Osteoblast (primary cell): ENCODE measurements around the gene EYS. TPM values are rescaled to one million over a fixed set of nuclear protein-coding genes. Genes with fewer than 3 reads are reported as not detected.

Experiments
- DNase-seq: peaks from one replicate; pipeline ENCODE4 v3.0.0; 2011; ENCODE audit warnings: low spot score, mixed read lengths; ENCODE audit not compliant: insufficient read length; ENCODE audit errors: missing footprints
- H2AFZ ChIP-seq: 2 replicates; pipeline ENCODE4 v1.6.0; 2011; ENCODE audit warnings: mild to moderate bottlenecking, low read length
- H3K27ac ChIP-seq: 2 replicates; pipeline ENCODE4 v1.5.1; 2011; ENCODE audit warnings: mild to moderate bottlenecking, low read depth, low read length, moderate library complexity
- H3K27me3 ChIP-seq: 2 replicates; pipeline ENCODE4 v1.6.0; 2012; ENCODE audit warnings: mild to moderate bottlenecking, control low read depth, inconsistent platforms, low read length, moderate library complexity; ENCODE audit not compliant: insufficient read depth
- H3K36me3 ChIP-seq: 2 replicates; pipeline ENCODE4 v1.5.1; 2011; ENCODE audit warnings: mild to moderate bottlenecking, low read length, control low read depth, moderate library complexity; ENCODE audit not compliant: insufficient read depth
- H3K4me1 ChIP-seq: 2 replicates; pipeline ENCODE4 v1.5.1; 2011; ENCODE audit warnings: mild to moderate bottlenecking, low read length, control low read depth, moderate library complexity; ENCODE audit not compliant: insufficient read depth
- H3K4me2 ChIP-seq: 2 replicates; pipeline ENCODE4 v1.6.0; 2011; ENCODE audit warnings: mild to moderate bottlenecking, low read length; ENCODE audit not compliant: insufficient read depth
- H3K4me3 ChIP-seq: fragments of 200-600 bp; sonication (generic); 3 replicates; pipeline ENCODE4 v1.5.1; 2012; ENCODE audit warnings: mild to moderate bottlenecking, low read length, inconsistent platforms; ENCODE audit not compliant: insufficient read depth
- H3K79me2 ChIP-seq: 2 replicates; pipeline ENCODE4 v1.6.0; 2012; ENCODE audit warnings: mild to moderate bottlenecking, low read length, control low read depth, inconsistent platforms; ENCODE audit not compliant: insufficient read depth
- H3K9me3 ChIP-seq: 2 replicates; pipeline ENCODE4 v1.5.1; 2011; ENCODE audit warnings: low read depth, low read length, control low read depth
- H4K20me1 ChIP-seq: 2 replicates; pipeline ENCODE4 v1.6.0; 2012; ENCODE audit warnings: mild to moderate bottlenecking, low read length, control low read depth; ENCODE audit not compliant: insufficient read depth
- total RNA-seq: library from RNA; depleted of rRNA; stranded (reverse); fragments of >200 nt; gene quantifications from 2 replicates; pipeline ENCODE4 v1.2.3, GENCODE V29; 2012
- TF ChIP-seq, protein P1 (sequence below): IDR thresholded peaks from 2 replicates; pipeline ENCODE4 v1.5.1; 2011; ENCODE audit warnings: mild to moderate bottlenecking, low read depth, low read length, moderate library complexity; ENCODE audit errors: extremely low read depth

The EYS gene
- total RNA-seq, 1 donor = under 0.01 TPM

DNA sequence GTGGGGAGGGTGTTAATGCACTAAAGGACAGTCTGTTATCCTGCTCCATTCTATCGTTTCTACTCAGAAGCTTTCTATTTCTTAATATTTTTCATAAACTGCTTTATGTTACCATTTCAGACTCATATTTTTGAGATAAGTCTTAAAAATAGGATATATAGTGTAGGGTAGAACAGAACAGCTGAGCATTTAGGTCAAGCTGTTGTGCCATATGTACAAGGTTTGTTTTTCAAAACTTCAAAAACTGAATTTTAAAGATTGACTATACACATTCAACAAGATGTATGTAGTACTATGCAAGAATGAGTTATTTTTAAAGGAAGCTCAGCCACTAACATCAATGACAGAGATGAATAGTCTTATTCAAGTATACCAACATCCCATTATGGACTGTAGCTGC lies 1634.3 kb downstream of the EYS start:
- H3K4me2 ChIP-seq = no peak overlapping the region
- no peak overlapping the region for H3K4me3 ChIP-seq
- no peak overlapping the region for H2AFZ ChIP-seq
- no peaks in the 10 kb centered on the region for H4K20me1 ChIP-seq
- H3K4me1 ChIP-seq = no peaks in the 10 kb centered on the region
- H3K79me2 ChIP-seq = no peaks in the 10 kb centered on the region
- H3K27ac ChIP-seq = no peak overlapping the region
- TF ChIP-seq, protein P1, sequence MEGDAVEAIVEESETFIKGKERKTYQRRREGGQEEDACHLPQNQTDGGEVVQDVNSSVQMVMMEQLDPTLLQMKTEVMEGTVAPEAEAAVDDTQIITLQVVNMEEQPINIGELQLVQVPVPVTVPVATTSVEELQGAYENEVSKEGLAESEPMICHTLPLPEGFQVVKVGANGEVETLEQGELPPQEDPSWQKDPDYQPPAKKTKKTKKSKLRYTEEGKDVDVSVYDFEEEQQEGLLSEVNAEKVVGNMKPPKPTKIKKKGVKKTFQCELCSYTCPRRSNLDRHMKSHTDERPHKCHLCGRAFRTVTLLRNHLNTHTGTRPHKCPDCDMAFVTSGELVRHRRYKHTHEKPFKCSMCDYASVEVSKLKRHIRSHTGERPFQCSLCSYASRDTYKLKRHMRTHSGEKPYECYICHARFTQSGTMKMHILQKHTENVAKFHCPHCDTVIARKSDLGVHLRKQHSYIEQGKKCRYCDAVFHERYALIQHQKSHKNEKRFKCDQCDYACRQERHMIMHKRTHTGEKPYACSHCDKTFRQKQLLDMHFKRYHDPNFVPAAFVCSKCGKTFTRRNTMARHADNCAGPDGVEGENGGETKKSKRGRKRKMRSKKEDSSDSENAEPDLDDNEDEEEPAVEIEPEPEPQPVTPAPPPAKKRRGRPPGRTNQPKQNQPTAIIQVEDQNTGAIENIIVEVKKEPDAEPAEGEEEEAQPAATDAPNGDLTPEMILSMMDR = no peak
- H3K36me3 ChIP-seq = no peaks in the 10 kb centered on the region
- no peaks in the 10 kb centered on the region for H3K27me3 ChIP-seq
- DNase-seq = no peak
- no peaks in the 10 kb centered on the region for H3K9me3 ChIP-seq

DNA sequence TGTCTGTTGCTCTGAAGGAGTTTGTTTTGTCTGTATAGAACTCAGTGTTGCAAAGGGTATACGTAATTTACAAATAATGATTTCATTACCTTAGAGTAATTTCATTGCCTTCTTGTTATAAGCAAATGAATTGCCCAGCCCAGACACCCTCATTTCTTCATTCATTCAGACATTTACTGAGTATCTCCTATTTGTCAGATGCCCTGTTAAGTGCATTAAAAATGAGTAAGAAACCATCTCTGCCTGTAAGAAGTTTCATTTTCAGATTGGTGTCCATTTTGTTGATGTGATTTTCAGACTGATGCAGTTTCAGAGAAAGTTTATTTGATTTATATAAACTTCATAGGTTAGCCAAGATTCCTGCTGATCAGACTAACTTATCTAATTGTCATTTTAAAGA lies 1642.1 kb downstream of the EYS start:
- Histone ChIP-seq H3K36me3 (no peaks in the 10 kb centered on the region), H3K4me3 (no peak overlapping the region), H3K4me1 (no peaks in the 10 kb centered on the region), H2AFZ (no peak overlapping the region), H3K27ac (no peak overlapping the region), H4K20me1 (no peaks in the 10 kb centered on the region), H3K4me2 (no peak overlapping the region), H3K27me3 (no peaks in the 10 kb centered on the region), H3K9me3 (no peaks in the 10 kb centered on the region), H3K79me2 (no peaks in the 10 kb centered on the region)
- TF ChIP-seq, protein P1 = no peak
- no peak for DNase-seq

DNA sequence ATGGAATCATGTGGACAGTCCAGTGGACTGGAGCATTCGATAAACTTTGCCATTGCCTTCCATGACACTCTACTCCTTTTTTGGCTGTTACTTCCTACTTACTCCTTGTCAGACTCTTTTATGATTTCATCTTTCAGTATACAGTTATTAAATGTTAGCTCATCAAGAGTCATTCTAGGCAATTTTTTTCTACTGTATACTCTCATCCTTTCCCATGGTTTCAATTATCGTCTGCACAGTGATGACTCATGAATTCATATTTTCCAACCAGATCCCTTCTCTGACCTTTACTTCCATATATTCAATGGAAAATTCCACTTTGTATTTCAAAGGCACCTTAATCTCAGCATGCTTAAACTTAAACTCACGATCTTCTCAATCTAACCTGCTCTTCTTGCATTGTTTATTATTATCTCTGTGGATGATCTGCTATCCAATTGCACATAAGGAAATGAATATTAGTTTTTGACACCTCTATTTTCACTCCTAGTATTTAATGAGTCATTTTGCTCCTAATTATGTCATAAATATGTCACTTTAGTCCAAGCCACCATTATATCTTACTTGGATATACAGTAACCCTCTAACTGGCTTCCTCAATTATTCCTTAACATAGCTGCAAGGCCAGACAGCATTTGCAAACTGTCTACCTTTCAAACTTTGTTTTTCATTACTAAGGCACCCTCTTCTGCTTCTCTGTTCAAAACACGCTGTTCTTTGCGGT lies 1643.9 kb downstream of the EYS start:
- no peak for DNase-seq
- H2AFZ ChIP-seq = no peak overlapping the region

DNA sequence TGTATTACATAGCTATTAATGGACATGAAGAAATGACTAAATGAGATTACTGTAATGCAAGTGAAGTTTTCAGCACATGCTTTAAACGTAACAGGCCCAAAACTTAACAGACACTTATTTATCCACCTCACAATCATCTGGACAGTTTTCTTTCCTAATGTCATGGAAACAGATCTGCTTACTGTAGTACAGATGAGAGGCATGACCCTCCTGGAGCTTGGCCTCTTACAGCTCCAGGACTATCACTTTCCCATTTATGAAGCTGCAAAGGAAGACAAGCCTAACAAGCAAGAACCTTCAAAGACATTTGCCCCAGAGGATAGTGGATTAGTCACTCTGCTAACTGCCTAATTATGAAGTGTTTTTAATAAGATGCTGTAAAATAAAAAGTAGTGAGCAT lies 1652.2 kb downstream of the EYS start:
- no peak overlapping the region for H3K4me3 ChIP-seq
- H4K20me1 ChIP-seq = no peaks in the 10 kb centered on the region
- no peak overlapping the region for H3K4me2 ChIP-seq
- TF ChIP-seq, protein P1 = no peak
- DNase-seq = no peak
- H3K27ac ChIP-seq = no peak overlapping the region
- H3K79me2 ChIP-seq = no peaks in the 10 kb centered on the region
- no peaks in the 10 kb centered on the region for H3K4me1 ChIP-seq
- no peaks in the 10 kb centered on the region for H3K36me3 ChIP-seq
- H3K9me3 ChIP-seq = no peaks in the 10 kb centered on the region
- no peak overlapping the region for H2AFZ ChIP-seq
- no peaks in the 10 kb centered on the region for H3K27me3 ChIP-seq

More for the DNA sequence above, 1643.9 kb downstream of the EYS start:
- no peaks in the 10 kb centered on the region for H3K36me3 ChIP-seq
- no peaks in the 10 kb centered on the region for H3K79me2 ChIP-seq
- no peaks in the 10 kb centered on the region for H3K4me1 ChIP-seq
- no peaks in the 10 kb centered on the region for H4K20me1 ChIP-seq
- TF ChIP-seq, protein P1 = no peak
- H3K27ac ChIP-seq = no peak overlapping the region
- no peak overlapping the region for H3K4me2 ChIP-seq
- no peaks in the 10 kb centered on the region for H3K27me3 ChIP-seq
- no peak overlapping the region for H3K4me3 ChIP-seq
- H3K9me3 ChIP-seq = no peaks in the 10 kb centered on the region
